ENCODE results near the gene CRACR2B. TPM values are rescaled to one million over a fixed set of nuclear protein-coding genes. Genes with fewer than 3 reads are reported as not detected.

The CRACR2B gene
- total and polyA plus RNA-seq, 11 donors, result 8.8 to 43.5 (median 17.7) TPM

GRCh38 chr11:868802-869201 is 41.1 kb downstream of the CRACR2B start:
- Histone ChIP-seq H3K4me3 (no peak overlapping the region), H3K27ac (no peak overlapping the region), H3K36me3 (peaks cover 0 to 45% (median 25%) of the 10 kb centered on the region in 9 donors), H3K9me3 (no peaks in the 10 kb centered on the region), H3K4me1 (no peaks in the 10 kb centered on the region), H3K27me3 (no peaks in the 10 kb centered on the region)
- no peak for DNase-seq
- TF ChIP-seq, protein P1, sequence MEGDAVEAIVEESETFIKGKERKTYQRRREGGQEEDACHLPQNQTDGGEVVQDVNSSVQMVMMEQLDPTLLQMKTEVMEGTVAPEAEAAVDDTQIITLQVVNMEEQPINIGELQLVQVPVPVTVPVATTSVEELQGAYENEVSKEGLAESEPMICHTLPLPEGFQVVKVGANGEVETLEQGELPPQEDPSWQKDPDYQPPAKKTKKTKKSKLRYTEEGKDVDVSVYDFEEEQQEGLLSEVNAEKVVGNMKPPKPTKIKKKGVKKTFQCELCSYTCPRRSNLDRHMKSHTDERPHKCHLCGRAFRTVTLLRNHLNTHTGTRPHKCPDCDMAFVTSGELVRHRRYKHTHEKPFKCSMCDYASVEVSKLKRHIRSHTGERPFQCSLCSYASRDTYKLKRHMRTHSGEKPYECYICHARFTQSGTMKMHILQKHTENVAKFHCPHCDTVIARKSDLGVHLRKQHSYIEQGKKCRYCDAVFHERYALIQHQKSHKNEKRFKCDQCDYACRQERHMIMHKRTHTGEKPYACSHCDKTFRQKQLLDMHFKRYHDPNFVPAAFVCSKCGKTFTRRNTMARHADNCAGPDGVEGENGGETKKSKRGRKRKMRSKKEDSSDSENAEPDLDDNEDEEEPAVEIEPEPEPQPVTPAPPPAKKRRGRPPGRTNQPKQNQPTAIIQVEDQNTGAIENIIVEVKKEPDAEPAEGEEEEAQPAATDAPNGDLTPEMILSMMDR (IDR thresholded peaks at IDR 0.05), result no peak
- TF ChIP-seq POLR2A (IDR thresholded peaks at IDR 0.05), result no peak
- 84 to 86% (median 84%) methylated on average over 6 to 12 of the region's 12 CpGs for WGBS, 4 donors
- intact Hi-C loops (cut with DNase I), result no loop called here
- ATAC-seq, result no peak

GRCh38 chr11:869399-870126 is 41.8 kb downstream of the CRACR2B start:
- H3K27ac ChIP-seq, result no peak overlapping the region
- no peak overlapping the region for H3K4me3 ChIP-seq
- H3K9me3 ChIP-seq, result no peaks in the 10 kb centered on the region
- TF ChIP-seq, protein P1 (IDR thresholded peaks at IDR 0.05), result no peak
- TF ChIP-seq POLR2A (IDR thresholded peaks at IDR 0.05), result no peak
- peak in 1 of 5 donors; percentile 27 for DNase-seq
- no peaks in the 10 kb centered on the region for H3K27me3 ChIP-seq
- ATAC-seq, result no peak
- WGBS, 4 donors, result 74 to 90% (median 88%) methylated on average over 5 to 25 of the region's 25 CpGs
- intact Hi-C loops (cut with DNase I), result no loop called here
- no peaks in the 10 kb centered on the region for H3K4me1 ChIP-seq
- peaks cover 0 to 37% (median 19%) of the 10 kb centered on the region in 9 donors for H3K36me3 ChIP-seq

- 73 to 77% (median 74%) methylated on average over 4 to 8 of the region's 8 CpGs for WGBS, 4 donors
- DNase-seq, result no peak
- intact Hi-C loops (cut with DNase I), result no loop called here
- H3K27me3 ChIP-seq, result no peaks in the 10 kb centered on the region
- peaks cover 0 to 32% (median 14%) of the 10 kb centered on the region in 9 donors for H3K36me3 ChIP-seq
- no peak for ATAC-seq
- H3K4me3 ChIP-seq, result no peak overlapping the region
- H3K9me3 ChIP-seq, result no peaks in the 10 kb centered on the region
- no peak overlapping the region for H3K27ac ChIP-seq
- TF ChIP-seq POLR2A (IDR thresholded peaks at IDR 0.05), result no peak
- TF ChIP-seq, protein P1 (IDR thresholded peaks at IDR 0.05), result no peak
- no peaks in the 10 kb centered on the region for H3K4me1 ChIP-seq
Measured at GRCh38 chr11:870127-870413, 42.4 kb downstream of the CRACR2B start.

DNA sequence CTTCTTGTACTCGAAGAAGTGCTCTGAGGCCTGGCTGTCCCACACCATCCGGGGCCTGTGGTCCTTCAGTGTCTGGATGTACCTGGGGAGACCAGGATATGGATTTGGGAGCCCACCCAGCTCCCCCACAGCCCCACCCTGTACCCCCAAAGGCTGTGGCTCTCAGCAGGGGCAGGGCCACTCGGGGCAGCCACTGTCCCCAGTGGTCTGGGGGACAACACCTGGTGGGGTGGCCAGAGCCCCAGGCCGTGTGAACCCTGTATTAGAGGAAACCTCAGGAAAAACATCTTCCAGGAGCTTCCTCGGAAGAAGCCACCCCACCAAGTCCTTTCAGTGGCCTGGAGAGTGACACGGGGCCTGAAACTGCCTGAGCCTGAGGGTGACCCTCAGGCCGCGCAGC is 42.7 kb downstream of the CRACR2B start:
- no peak for TF ChIP-seq POLR2A (IDR thresholded peaks at IDR 0.05)
- TF ChIP-seq, protein P1 (IDR thresholded peaks at IDR 0.05), result no peak
- no peaks in the 10 kb centered on the region for H3K9me3 ChIP-seq
- no peak overlapping the region for H3K4me3 ChIP-seq
- no peak for ATAC-seq
- DNase-seq, result no peak
- 79 to 89% (median 87%) methylated on average over 6 to 8 of the region's 8 CpGs for WGBS, 4 donors
- no peaks in the 10 kb centered on the region for H3K4me1 ChIP-seq
- H3K27me3 ChIP-seq, result no peaks in the 10 kb centered on the region
- peaks cover 0 to 28% (median 13%) of the 10 kb centered on the region in 9 donors for H3K36me3 ChIP-seq
- no peak overlapping the region for H3K27ac ChIP-seq
- intact Hi-C loops (cut with DNase I), result no loop called here

Measured in heart left ventricle (tissue), 16 donors.